ENCODE data around the gene NDP. TPM values are rescaled to one million over a fixed set of nuclear protein-coding genes. Genes with fewer than 3 reads are reported as not detected.

The NDP gene
- total and polyA plus RNA-seq, 4 donors, result 1.3 to 3.7 TPM; not detected in 2

- H3K36me3 ChIP-seq (ENCODE audit: control insufficient read depth in 4 of 4, insufficient read depth in 4 of 4, low read length in 4 of 4), result no peaks in the 10 kb centered on the region
- DNase-seq, result no peak
- H3K9ac ChIP-seq (ENCODE audit: insufficient read depth in 1 of 2, low read length in 2 of 2), result no peak overlapping the region
- H3K4me1 ChIP-seq (ENCODE audit: control insufficient read depth in 5 of 5, insufficient read depth in 5 of 5, low read length in 5 of 5), result no peaks in the 10 kb centered on the region
- no peak for TF ChIP-seq CTCF (IDR thresholded peaks at IDR 0.05; ENCODE audit: control extremely low read depth, extremely low read depth)
- ATAC-seq (ENCODE audit: insufficient read depth, low FRiP score), result no peak
- no peak overlapping the region for H3K4me3 ChIP-seq
- H3K27me3 ChIP-seq (ENCODE audit: control insufficient read depth in 3 of 3, insufficient read depth in 3 of 3, low read length in 2 of 3), result peaks cover 0 to 15% (median 5%) of the 10 kb centered on the region in 3 donors
- H3K9me3 ChIP-seq (ENCODE audit: control insufficient read depth in 4 of 4, insufficient read depth in 3 of 4, low read length in 3 of 4), result peaks cover 0 to 2% (median 0%) of the 10 kb centered on the region in 4 donors
- no peak overlapping the region for H3K27ac ChIP-seq (ENCODE audit: low read depth in 1 of 2, low read length in 1 of 2)
- 52 to 57% methylated on average over 3 of the region's 3 CpGs for WGBS, 2 donors
Measured at GRCh38 chrX:44011506-44011905, 38.3 kb upstream of the NDP start.

- peaks cover 0 to 2% (median 0%) of the 10 kb centered on the region in 4 donors for H3K9me3 ChIP-seq (ENCODE audit: control insufficient read depth in 4 of 4, insufficient read depth in 3 of 4, low read length in 3 of 4)
- H3K36me3 ChIP-seq (ENCODE audit: control insufficient read depth in 4 of 4, insufficient read depth in 4 of 4, low read length in 4 of 4), result no peaks in the 10 kb centered on the region
- DNase-seq (no peak), ATAC-seq (ENCODE audit: insufficient read depth, low FRiP score) (no peak)
- WGBS, 2 donors, result 79 to 94% methylated on average over 2 of the region's 2 CpGs
- H3K27me3 ChIP-seq (ENCODE audit: control insufficient read depth in 3 of 3, insufficient read depth in 3 of 3, low read length in 2 of 3), result peaks cover 0 to 21% (median 11%) of the 10 kb centered on the region in 3 donors
- no peaks in the 10 kb centered on the region for H3K4me1 ChIP-seq (ENCODE audit: control insufficient read depth in 5 of 5, insufficient read depth in 5 of 5, low read length in 5 of 5)
- H3K27ac ChIP-seq (ENCODE audit: low read depth in 1 of 2, low read length in 1 of 2), result no peak overlapping the region
- no peak overlapping the region for H3K4me3 ChIP-seq
- no peak for TF ChIP-seq CTCF (IDR thresholded peaks at IDR 0.05; ENCODE audit: control extremely low read depth, extremely low read depth)
- H3K9ac ChIP-seq (ENCODE audit: insufficient read depth in 1 of 2, low read length in 2 of 2), result no peak overlapping the region
Measured at GRCh38 chrX:44010626-44011025, 37.4 kb upstream of the NDP start.

- Histone ChIP-seq H3K9me3 (ENCODE audit: control insufficient read depth in 4 of 4, insufficient read depth in 3 of 4, low read length in 3 of 4) (peaks cover 0 to 2% (median 0%) of the 10 kb centered on the region in 4 donors), H3K27me3 (ENCODE audit: control insufficient read depth in 3 of 3, insufficient read depth in 3 of 3, low read length in 2 of 3) (peaks cover 0 to 34% (median 13%) of the 10 kb centered on the region in 3 donors), H3K36me3 (ENCODE audit: control insufficient read depth in 4 of 4, insufficient read depth in 4 of 4, low read length in 4 of 4) (no peaks in the 10 kb centered on the region), H3K9ac (ENCODE audit: insufficient read depth in 1 of 2, low read length in 2 of 2) (no peak overlapping the region), H3K4me3 (no peak overlapping the region), H3K4me1 (ENCODE audit: control insufficient read depth in 5 of 5, insufficient read depth in 5 of 5, low read length in 5 of 5) (no peaks in the 10 kb centered on the region), H3K27ac (ENCODE audit: low read depth in 1 of 2, low read length in 1 of 2) (no peak overlapping the region)
- ATAC-seq (ENCODE audit: insufficient read depth, low FRiP score) (no peak), DNase-seq (no peak)
- no peak for TF ChIP-seq CTCF (IDR thresholded peaks at IDR 0.05; ENCODE audit: control extremely low read depth, extremely low read depth)
- WGBS, 2 donors, result 60 to 90% methylated on average over 1 of the region's 1 CpG
Measured at GRCh38 chrX:44006081-44006480, 32.9 kb upstream of the NDP start.

GRCh38 chrX:44003975-44004374 lies 30.8 kb upstream of the NDP start:
- no peak overlapping the region for H3K9ac ChIP-seq (ENCODE audit: insufficient read depth in 1 of 2, low read length in 2 of 2)
- TF ChIP-seq CTCF (IDR thresholded peaks at IDR 0.05; ENCODE audit: control extremely low read depth, extremely low read depth), result no peak
- H3K9me3 ChIP-seq (ENCODE audit: control insufficient read depth in 4 of 4, insufficient read depth in 3 of 4, low read length in 3 of 4), result peaks cover 0 to 2% (median 0%) of the 10 kb centered on the region in 4 donors
- no peaks in the 10 kb centered on the region for H3K36me3 ChIP-seq (ENCODE audit: control insufficient read depth in 4 of 4, insufficient read depth in 4 of 4, low read length in 4 of 4)
- H3K4me3 ChIP-seq, result no peak overlapping the region
- ATAC-seq (ENCODE audit: insufficient read depth, low FRiP score), result no peak
- WGBS, 2 donors, result 14 to 40% methylated on average over 3 of the region's 3 CpGs
- H3K27ac ChIP-seq (ENCODE audit: low read depth in 1 of 2, low read length in 1 of 2), result no peak overlapping the region
- H3K4me1 ChIP-seq (ENCODE audit: control insufficient read depth in 5 of 5, insufficient read depth in 5 of 5, low read length in 5 of 5), result no peaks in the 10 kb centered on the region
- H3K27me3 ChIP-seq (ENCODE audit: control insufficient read depth in 3 of 3, insufficient read depth in 3 of 3, low read length in 2 of 3), result peaks cover 0 to 41% (median 22%) of the 10 kb centered on the region in 3 donors
- DNase-seq, result no peak

All from lung (tissue), 12 donors.